ENCODE results near the gene TNFAIP8.

GRCh38 chr5:119347574-119347973 lies 8.2 kb upstream of the TNFAIP8 start:
- TF ChIP-seq CTCF (IDR thresholded peaks at IDR 0.05 in 2 of 3, conservative IDR thresholded peaks at IDR 0.05 in 1 of 3; ENCODE audit: control insufficient read depth in 2 of 3, extremely low read depth in 1 of 3, insufficient read depth in 1 of 3, low read depth in 3 of 3, low read length in 3 of 3) (no peak), ATF2 (IDR thresholded peaks at IDR 0.05; ENCODE audit: low read length) (no peak), CEBPB (IDR thresholded peaks at IDR 0.05; ENCODE audit: borderline replicate concordance in 1 of 2, low read depth in 2 of 2, low read length in 2 of 2) (no peak), RCOR1 (conservative IDR thresholded peaks at IDR 0.05; ENCODE audit: low read depth, low read length) (no peak), SUZ12 (IDR thresholded peaks at IDR 0.05; ENCODE audit: unreplicated experiment) (no peak), TBL1XR1 (IDR thresholded peaks at IDR 0.05; ENCODE audit: low read depth, low read length) (no peak), MAX (IDR thresholded peaks at IDR 0.05; ENCODE audit: low read depth, low read length) (no peak), RAD21 (IDR thresholded peaks at IDR 0.05; ENCODE audit: insufficient read depth, low read depth, low read length) (no peak)

Measured in GM12878 (cell line).